GM15510 (cell line): ENCODE results near the gene SMAD3.

Experiments
- POLR2A ChIP-seq: IDR thresholded peaks from 3 replicates; pipeline ENCODE4 v1.6.1; 2011; ENCODE audit warnings: borderline replicate concordance; ENCODE audit not compliant: insufficient read length; ENCODE audit errors: extremely low read depth

Gene SMAD3

GRCh38 chr15:67183443-67184169, 118.2 kb downstream of the SMAD3 start:
- TF ChIP-seq POLR2A = no peak

- TF ChIP-seq POLR2A = no peak
These were observed 119.0 kb downstream of the SMAD3 start for GRCh38 chr15:67184208-67184925.

- TF ChIP-seq POLR2A = no peak
These were observed 119.6 kb downstream of the SMAD3 start for GRCh38 chr15:67185051-67185450.

GRCh38 chr15:67185621-67186225, 120.3 kb downstream of the SMAD3 start:
- TF ChIP-seq POLR2A = no peak

GRCh38 chr15:67186226-67186649, 120.8 kb downstream of the SMAD3 start:
- no peak for TF ChIP-seq POLR2A

GRCh38 chr15:67186688-67187087, 121.3 kb downstream of the SMAD3 start:
- TF ChIP-seq POLR2A = no peak

GRCh38 chr15:67187351-67187854, 122.0 kb downstream of the SMAD3 start:
- no peak for TF ChIP-seq POLR2A

GRCh38 chr15:67188551-67189218, 123.3 kb downstream of the SMAD3 start:
- no peak for TF ChIP-seq POLR2A

GRCh38 chr15:67189326-67190051, 124.1 kb downstream of the SMAD3 start:
- no peak for TF ChIP-seq POLR2A

- no peak for TF ChIP-seq POLR2A
These were observed 124.9 kb downstream of the SMAD3 start for GRCh38 chr15:67190326-67190725.

- no peak for TF ChIP-seq POLR2A
These were observed 125.4 kb downstream of the SMAD3 start for GRCh38 chr15:67190813-67191212.

GRCh38 chr15:67192185-67192820, 126.9 kb downstream of the SMAD3 start:
- TF ChIP-seq POLR2A = no peak

- no peak for TF ChIP-seq POLR2A
These were observed 128.0 kb downstream of the SMAD3 start for GRCh38 chr15:67193223-67193990.
